Measurements from ENCODE around the gene DRICH1. TPM values are rescaled to one million over a fixed set of nuclear protein-coding genes. Genes with fewer than 3 reads are reported as not detected.
"Not testable (repeated sequence)": the region's sequence is repeated elsewhere in the genome, so short reads cannot be mapped to it uniquely, and the experiment has no call there.

DRICH1 gene
- total RNA-seq, 1 experiment from 2014 or later = 0.45 TPM

- no peak overlapping the region for H3K27ac ChIP-seq (ENCODE audit: low read depth, low read length, poor library complexity, severe bottlenecking)
- TF ChIP-seq CTCF (conservative IDR thresholded peaks at IDR 0.05; ENCODE audit: low read depth, low read length) (no peak), EZH2 (IDR thresholded peaks at IDR 0.05; ENCODE audit: borderline replicate concordance, low read depth, low read length, poor library complexity, severe bottlenecking) (no peak)
- no peak overlapping the region for H3K4me3 ChIP-seq (ENCODE audit: low read depth, low read length, poor library complexity, severe bottlenecking)
- H3K4me1 ChIP-seq (ENCODE audit: insufficient read depth, low read length, poor library complexity, severe bottlenecking) = no peaks in the 10 kb centered on the region
- BruUV-seq (replicated peaks) = no TSS peak
- no peak for DNase-seq (ENCODE audit: low spot score)
- no peaks in the 10 kb centered on the region for H3K36me3 ChIP-seq (ENCODE audit: insufficient read depth, low read length, poor library complexity, severe bottlenecking)
- CTCF ChIA-PET = no interaction called here
- POLR2A ChIA-PET (ENCODE audit: low non-redundant PET) = no interaction called here
- no peaks in the 10 kb centered on the region for H3K27me3 ChIP-seq (replicated peaks; ENCODE audit: insufficient read depth, low read depth, low read length, poor library complexity)
- intact Hi-C loops (cut with micrococcal nuclease; ENCODE audit: unreplicated experiment) = no loop called here
- no peaks in the 10 kb centered on the region for H3K9me3 ChIP-seq (ENCODE audit: low read depth, low read length, poor library complexity, severe bottlenecking)
These were observed 6.5 kb upstream of the DRICH1 start for GRCh38 chr22:23638611-23639010.

- H3K9me3 ChIP-seq (ENCODE audit: low read depth, low read length, poor library complexity, severe bottlenecking); H3K36me3 ChIP-seq (ENCODE audit: insufficient read depth, low read length, poor library complexity, severe bottlenecking); H3K27me3 ChIP-seq (replicated peaks; ENCODE audit: insufficient read depth, low read depth, low read length, poor library complexity); BruUV-seq (replicated peaks); H3K4me1 ChIP-seq (ENCODE audit: insufficient read depth, low read length, poor library complexity, severe bottlenecking); H3K27ac ChIP-seq (ENCODE audit: low read depth, low read length, poor library complexity, severe bottlenecking); CTCF ChIA-PET; intact Hi-C loops (cut with micrococcal nuclease; ENCODE audit: unreplicated experiment); DNase-seq (ENCODE audit: low spot score); H3K4me3 ChIP-seq (ENCODE audit: low read depth, low read length, poor library complexity, severe bottlenecking); POLR2A ChIA-PET (ENCODE audit: low non-redundant PET): not testable (repeated sequence)
These were observed 3.2 kb upstream of the DRICH1 start for GRCh38 chr22:23635291-23635690.

DNA sequence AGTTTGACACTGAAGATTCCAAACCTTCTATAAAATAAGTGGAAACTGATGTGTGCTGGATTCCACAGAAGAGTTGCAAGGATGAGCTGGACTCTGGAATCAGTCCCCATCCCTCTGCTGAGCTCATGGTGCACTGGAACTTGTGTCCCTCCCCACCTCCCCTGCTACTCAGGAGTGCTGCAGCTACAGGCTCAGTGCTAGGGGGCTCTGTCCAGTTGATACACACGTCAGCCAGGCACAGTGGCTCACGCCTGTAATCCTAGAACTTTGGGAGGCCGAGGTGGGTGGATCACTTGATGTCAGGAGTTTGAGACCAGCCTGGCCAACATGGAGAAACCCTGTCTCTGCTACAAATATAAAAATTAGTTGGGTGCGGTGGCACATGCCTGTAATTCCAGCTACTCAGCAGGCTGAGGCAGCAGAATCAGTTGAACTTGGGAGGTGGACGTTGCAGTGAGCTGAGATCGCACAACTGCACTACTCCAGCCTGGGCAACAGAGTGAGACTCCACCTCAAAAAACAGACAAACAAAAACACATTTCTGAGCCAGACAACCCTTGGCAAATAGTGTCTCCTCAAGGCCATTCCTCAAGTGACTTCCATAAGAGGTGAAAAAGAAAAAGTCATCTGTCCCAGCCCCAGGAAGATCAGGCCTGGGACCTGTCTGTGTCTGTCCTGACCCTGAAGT is 3.9 kb downstream of the DRICH1 start:
- POLR2A ChIA-PET (ENCODE audit: low non-redundant PET); CTCF ChIA-PET; intact Hi-C loops (cut with micrococcal nuclease; ENCODE audit: unreplicated experiment): not testable (repeated sequence)

GRCh38 chr22:23627401-23628055 is 4.6 kb downstream of the DRICH1 start:
- CTCF ChIA-PET; BruUV-seq (replicated peaks); H3K9me3 ChIP-seq (ENCODE audit: low read depth, low read length, poor library complexity, severe bottlenecking); H3K36me3 ChIP-seq (ENCODE audit: insufficient read depth, low read length, poor library complexity, severe bottlenecking); H3K27me3 ChIP-seq (replicated peaks; ENCODE audit: insufficient read depth, low read depth, low read length, poor library complexity); POLR2A ChIA-PET (ENCODE audit: low non-redundant PET); intact Hi-C loops (cut with micrococcal nuclease; ENCODE audit: unreplicated experiment); H3K4me1 ChIP-seq (ENCODE audit: insufficient read depth, low read length, poor library complexity, severe bottlenecking); H3K27ac ChIP-seq (ENCODE audit: low read depth, low read length, poor library complexity, severe bottlenecking); H3K4me3 ChIP-seq (ENCODE audit: low read depth, low read length, poor library complexity, severe bottlenecking): not testable (repeated sequence)
- TF ChIP-seq CTCF (conservative IDR thresholded peaks at IDR 0.05; ENCODE audit: low read depth, low read length) = peak; percentile 52
- peak; percentile 52 for DNase-seq (ENCODE audit: low spot score)

More for the DNA sequence above, 3.9 kb downstream of the DRICH1 start:
- DNase-seq (ENCODE audit: low spot score); BruUV-seq (replicated peaks); H3K27me3 ChIP-seq (replicated peaks; ENCODE audit: insufficient read depth, low read depth, low read length, poor library complexity); H3K4me1 ChIP-seq (ENCODE audit: insufficient read depth, low read length, poor library complexity, severe bottlenecking); H3K9me3 ChIP-seq (ENCODE audit: low read depth, low read length, poor library complexity, severe bottlenecking); H3K27ac ChIP-seq (ENCODE audit: low read depth, low read length, poor library complexity, severe bottlenecking); H3K36me3 ChIP-seq (ENCODE audit: insufficient read depth, low read length, poor library complexity, severe bottlenecking); H3K4me3 ChIP-seq (ENCODE audit: low read depth, low read length, poor library complexity, severe bottlenecking): not testable (repeated sequence)

Data from A673 (cell line).